ENCODE results near the gene MRPS10.
"Not testable (repeated sequence)": the region's sequence is repeated elsewhere in the genome, so short reads cannot be mapped to it uniquely, and the experiment has no call there.

Gene MRPS10

DNA sequence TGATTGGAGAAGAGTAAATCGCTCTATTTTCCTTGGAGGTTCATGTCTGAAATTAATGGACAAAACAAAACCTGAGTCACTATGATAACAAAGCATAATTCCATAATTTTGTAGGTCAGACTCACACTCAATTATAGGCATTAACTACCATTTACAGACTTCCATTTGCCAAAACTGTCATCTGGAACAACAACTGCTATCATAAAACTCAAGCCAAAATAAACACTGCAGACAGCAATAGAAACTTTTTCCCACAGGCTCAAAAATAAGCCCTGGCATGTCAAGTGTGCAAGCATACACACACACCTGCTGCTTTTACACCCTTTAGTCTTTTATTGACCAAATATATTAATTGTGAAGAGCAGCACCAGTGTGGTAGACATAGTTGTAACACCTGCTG lies 7.1 kb downstream of the MRPS10 start:
- DNase-seq (ENCODE audit: low read depth, low spot score) = no peak

DNA sequence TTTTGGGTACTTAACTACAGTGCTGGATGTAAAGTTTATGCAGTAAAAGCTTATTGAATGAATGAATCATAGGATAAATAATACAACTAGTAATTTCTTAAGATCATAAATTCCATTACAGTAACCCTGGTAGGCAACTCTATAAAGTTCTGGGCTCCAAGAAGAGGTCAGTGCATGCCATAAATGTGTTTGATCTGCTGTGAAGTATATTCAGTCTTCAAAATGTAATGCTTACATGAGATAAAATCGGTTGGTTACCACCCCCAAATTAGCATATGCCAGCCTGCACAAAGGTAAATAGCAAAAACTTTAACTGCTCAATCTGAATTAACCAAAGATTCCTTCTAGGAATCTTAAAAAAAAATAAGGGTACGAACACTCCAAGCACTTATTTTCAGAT lies 10.1 kb downstream of the MRPS10 start:
- not testable (repeated sequence) for DNase-seq (ENCODE audit: low read depth, low spot score)

DNA sequence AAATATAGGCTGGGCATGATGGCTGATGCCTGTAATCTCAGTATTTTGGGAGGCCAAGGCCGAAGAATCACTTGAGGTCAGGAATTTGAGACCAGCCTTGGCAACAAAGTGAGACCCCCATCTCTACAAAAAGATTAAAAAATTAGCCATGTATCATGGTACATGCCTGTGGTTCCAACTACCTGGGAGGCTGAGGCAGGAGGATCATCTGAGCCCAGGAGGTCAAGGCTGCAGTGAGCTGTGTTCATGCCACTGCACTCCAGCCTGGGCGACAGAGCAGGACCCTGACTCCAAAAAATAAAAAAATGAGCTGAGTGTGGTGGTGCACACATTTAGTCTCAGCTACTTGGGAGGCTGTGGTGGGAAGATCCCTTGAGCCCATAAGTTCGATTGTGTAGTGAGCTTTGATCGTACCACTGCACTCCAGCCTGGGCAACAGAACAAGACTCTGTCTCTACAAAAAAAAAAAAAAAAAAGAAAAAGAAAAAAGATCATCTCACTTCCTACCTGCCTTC lies 12.8 kb downstream of the MRPS10 start:
- no peak for DNase-seq (ENCODE audit: low read depth, low spot score)

DNA sequence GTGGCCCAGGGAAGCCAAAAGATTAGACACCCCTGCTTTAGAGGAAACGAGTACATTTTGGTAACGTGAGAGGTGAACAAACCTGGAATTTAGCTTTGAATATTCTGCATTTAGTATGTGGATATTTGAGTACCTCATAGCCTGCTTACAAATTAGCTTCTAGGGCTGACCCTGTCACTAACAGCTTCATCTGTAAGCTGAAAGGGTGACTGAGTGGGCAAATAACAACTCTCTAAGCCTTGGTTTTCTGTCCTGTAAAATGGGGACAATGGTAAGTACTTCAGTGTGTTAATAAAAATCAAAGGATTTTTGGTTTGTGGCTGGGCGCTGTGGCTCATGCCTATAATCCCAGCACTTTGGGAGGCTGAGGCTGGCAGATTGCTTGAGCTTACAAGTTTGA lies 14.5 kb downstream of the MRPS10 start:
- DNase-seq (ENCODE audit: low read depth, low spot score) = no peak

DNA sequence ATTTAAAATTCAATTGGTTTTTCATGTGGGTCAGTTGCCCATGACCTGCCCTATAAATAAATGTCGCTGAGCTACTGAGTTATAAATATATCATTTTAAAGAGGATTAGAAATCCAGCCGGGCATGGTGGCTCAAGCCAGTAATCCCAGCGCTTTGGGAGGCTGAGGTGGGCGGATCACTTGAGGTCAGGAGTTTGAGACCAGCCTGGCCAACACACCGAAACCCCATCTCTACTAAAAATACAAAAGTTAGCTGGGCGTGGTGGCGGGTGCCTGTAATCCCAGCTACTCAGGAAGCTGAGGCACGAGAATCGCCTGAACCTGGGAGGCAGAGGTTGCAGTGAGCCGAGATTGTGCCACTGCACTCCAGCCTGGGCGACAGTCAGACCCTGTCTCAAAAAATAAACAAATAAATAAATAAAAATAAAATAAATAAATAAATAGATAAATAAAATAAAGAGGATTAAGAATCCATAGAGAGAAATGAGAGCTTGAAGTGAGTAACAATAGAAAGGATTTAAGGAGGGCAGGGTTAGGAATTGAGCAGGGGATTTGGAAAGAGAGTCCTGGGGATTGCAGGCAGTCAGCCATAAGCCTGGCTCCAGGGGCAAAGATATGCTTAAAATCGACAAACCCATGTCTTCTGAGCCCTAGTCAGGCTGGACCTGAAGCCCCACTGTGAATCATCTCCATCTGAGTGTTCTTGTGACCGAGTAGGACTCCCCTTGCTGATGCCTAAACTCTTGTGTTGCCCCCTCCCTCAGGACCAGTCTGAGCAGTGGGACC lies 15.3 kb downstream of the MRPS10 start:
- DNase-seq (ENCODE audit: low read depth, low spot score) = not testable (repeated sequence)

DNA sequence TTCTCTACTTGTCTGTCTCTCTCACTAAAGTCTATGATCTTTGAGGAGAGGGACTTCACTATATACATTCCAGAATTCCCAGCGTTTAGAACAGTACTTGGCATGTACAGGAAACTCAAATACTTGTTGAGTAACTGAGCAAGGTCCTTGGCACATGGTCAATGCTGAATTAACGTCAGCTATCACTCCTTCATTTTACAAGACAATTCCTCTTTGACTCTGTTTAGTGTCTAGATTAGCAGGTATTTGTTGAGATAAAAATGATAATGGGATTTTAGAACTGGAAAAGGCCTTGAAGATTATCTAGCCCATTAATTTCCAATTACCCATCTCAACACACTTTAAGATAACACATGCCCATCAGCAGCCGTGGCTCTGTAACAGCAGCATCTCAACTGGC lies 16.3 kb downstream of the MRPS10 start:
- DNase-seq (ENCODE audit: low read depth, low spot score) = no peak

DNA sequence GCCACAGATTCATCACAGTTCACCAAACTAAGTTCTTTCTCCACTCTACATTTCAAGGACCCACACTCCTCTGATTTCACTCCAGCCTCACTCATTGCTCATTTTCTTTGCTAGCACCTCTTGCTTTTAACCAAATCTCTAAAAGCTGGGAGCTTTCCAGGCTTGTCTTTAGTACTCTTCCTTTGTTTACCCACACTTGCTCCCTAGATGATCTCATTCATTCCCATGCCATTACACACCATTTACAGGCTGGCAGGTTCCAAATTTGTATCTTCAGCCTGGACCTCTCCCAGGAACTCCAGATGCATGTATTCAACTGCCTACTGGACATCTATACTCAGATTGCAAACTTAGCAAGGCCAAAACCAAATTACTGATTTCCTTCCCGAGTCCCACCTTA lies 17.6 kb downstream of the MRPS10 start:
- no peak for DNase-seq (ENCODE audit: low read depth, low spot score)

DNA sequence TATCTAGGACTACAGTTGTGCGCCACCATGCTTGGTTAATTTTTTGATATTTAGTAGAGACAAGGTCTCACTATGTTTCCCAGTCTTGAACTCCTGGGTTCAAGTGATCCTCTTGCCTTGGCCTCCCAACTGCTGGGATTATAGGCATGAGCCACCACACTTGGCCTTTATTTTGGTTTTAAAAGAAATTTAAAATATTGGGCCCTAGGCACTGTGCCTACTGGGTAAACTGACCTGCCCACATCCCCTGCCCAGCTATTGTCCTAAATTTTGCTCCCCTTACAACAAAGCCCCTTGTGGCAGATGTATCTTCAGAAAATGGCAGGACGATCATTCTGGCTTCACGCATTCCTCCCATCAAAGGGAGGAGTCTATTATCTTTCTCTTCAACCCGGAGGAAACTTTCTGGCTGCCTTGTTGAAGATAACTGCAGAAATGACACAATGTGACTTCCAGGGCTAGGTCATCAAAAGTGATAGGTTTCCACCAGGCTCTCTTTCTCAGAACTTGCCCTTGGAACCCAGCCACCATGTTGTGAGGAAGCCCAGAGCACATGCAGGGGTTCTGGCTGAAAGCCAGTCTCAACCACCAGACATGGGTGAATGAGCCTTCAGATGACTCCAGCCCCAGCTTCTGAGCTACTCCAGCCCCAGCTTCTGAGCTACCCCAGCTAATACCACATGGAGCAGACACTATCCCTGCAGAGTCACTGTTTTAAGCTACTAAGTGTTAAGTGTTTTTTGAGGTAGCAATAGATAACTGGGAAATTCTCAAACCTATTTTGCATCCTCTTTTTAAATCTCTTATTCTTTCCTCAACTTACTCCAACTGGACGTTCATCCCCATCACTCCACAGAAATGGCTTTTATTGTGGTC lies 18.3 kb downstream of the MRPS10 start:
- no peak for DNase-seq (ENCODE audit: low read depth, low spot score)

DNA sequence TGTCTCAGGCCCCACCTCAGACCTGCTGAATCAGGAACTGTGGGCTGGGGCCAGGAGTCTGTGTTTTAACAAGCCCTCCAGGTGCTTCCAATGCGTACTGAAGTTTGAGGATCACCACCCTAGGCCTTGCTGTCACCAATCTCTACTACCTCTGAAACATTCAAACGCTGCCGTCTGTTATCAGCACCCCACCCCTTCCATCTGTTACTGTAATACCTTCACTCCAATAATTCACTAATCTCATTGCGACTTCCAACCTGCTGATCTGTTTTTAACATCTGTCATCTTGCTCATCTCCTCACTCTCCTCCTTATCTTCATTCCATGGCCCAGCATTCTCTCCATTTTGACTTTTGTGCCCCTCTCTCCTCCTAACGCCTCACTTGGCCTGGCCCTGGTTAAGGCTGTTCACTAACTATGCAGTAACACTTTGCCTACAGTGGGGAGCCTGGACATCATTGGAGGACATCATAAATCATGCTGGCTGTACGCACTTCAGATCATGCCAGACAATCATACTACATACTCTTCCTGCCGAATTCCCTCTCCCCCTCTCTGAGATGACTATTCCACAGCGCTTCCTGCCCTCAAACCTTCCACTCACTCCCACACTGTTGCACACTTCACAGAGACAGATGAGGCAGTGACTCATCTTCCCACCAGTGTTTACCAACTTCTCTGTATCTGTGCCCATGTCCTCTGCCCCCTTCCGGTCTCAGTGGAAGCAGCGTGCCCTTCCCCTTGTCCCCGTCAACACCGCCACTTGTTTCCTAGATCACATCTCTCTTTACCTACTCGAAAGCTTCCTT lies 19.9 kb downstream of the MRPS10 start:
- DNase-seq (ENCODE audit: low read depth, low spot score) = no peak

DNA sequence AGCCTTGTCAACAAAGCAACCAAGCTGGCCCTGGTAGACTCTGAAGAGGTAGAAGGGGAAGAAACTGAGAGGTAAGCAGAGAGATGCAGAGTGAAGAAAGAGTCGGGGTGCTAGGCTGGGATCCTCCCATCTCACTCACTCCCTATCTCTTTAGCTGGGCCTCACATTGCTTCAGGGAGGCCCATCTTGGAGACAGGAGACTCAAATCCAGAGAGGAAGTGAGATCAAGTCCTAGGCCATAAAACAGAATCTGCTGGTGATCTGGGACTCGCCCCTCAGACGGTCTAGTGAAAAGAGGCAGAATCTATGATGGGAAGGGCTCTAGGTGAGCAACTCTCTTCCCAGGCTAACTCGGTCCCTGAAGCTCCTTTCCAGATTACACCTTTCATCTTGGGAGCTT lies 22.2 kb downstream of the MRPS10 start:
- DNase-seq (ENCODE audit: low read depth, low spot score) = no peak

DNA sequence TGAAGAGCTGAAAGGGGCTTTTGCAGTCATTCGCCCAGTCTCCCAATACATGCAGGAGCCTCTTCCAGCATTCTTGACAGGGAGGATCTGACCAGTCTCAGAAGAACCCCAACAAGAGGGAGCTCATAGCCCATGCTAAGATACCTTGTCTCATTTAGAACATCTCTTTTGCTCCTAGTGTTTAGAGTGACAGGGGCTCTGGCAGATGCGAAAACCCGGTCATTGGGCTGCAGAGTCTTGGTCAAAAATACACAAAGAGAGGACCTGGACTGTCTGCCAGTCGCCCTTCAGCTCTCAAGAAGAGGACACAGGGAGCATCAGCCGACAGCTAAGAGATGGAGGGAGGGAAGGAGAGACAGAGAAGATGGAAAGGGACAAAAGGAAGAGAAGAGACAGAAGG lies 23.6 kb downstream of the MRPS10 start:
- DNase-seq (ENCODE audit: low read depth, low spot score) = no peak

DNA sequence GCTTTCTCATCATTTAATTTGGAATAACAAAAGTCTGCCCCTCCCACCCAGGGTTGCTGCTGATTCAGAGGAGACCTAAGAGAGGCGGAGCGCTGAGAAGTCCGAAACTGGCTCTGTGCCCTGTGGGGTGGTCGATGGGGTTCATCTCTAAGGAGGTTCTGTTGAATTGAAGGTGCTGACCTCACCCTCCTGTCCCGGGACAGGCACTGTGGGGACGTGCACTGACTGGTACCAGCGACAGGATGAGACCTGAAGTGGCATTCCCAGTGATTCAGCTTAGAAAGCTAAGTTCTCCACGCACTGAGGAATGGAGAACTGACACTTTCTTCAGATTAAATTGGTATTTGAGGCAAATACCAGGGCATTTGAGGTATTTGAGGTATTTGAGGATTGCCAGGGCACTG lies 24.2 kb downstream of the MRPS10 start:
- peak; percentile 45 for DNase-seq (ENCODE audit: low read depth, low spot score)

DNA sequence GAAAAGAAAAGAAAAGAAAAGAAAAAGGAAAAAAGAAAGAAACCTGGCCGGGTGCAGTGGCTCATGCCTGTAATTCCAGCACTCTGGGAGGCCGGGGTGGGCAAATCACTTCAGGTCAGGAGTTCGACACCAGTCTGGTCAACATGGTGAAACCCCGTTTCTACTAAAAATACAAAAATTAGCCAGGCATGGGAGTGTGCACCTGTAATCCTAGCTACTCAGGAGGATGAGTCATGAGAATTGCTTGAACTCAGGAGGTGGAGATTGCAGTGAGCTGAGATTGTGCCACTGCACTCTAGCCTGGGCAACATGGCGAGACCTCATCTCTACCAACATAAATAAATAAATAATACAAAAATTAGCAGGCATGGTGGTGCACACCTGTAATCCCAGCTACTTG lies 25.3 kb downstream of the MRPS10 start:
- DNase-seq (ENCODE audit: low read depth, low spot score) = not testable (repeated sequence)

DNA sequence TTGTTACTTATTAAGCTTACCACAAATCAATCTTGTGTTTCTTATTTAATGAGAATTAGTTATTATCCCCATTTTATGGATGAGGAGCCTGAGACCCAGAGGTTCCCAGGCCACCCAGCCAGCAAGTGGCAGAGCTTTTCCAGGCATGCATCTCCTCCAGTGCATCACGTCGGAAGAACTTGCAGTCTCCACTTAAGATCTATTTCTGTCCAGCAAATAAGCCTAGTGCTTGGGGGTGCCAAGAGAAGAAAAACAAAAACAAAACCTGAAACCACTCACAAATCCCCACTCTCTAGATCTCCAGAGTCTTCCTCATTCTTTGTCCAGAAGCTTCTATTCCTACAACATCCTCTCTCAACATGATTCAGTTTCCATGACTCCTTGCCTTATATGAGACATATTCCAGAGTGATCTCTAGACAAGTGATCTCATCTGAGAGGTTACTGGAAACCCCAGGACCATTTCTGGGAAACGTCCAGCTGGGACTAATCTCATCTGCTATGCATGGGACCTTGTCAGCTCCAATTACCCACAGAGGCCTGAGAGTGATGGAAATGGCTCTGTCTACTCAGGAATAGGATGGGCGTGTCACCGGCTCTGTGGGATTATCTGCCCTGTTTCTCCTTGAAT lies 27.0 kb downstream of the MRPS10 start:
- DNase-seq (ENCODE audit: low read depth, low spot score) = no peak

DNA sequence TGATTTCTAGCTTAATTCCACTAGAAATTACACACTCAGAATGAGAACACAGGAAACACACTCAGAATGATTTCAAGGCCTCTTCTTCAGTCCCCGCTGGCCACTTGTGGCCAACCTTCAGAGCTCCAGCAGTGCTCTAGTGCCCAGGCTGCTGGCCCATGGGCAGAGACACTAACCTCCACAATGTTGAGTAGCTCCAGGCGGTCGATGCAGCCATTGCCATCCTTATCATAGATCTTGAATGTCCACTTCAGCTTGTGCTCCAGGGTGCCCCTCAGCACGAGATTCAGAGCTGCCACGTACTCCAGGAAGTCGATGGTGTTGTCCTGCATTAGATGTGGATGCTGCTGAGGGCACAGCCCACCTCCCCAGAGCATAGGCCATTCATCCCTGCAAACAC lies 29.3 kb downstream of the MRPS10 start:
- DNase-seq (ENCODE audit: low read depth, low spot score) = no peak

DNA sequence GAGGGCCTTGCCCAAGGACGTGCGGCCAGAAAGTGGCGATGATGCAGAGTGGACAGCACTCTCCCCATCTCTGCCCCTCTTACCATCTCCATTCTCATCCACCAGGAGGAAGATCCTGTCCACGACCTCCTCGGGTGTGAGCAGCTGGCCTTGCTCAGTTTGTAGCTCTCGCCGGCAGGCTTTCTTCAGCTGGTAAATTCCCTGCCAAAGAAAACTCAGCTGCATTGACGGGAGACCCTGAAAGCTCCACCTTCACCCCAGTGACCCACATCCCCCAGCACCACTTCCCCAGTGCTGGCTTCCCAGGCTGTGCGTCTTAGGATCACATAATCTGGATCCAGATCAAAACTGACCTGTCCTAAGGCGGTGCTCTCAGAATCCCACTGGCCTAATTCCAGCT lies 32.1 kb downstream of the MRPS10 start:
- no peak for DNase-seq (ENCODE audit: low read depth, low spot score)

DNA sequence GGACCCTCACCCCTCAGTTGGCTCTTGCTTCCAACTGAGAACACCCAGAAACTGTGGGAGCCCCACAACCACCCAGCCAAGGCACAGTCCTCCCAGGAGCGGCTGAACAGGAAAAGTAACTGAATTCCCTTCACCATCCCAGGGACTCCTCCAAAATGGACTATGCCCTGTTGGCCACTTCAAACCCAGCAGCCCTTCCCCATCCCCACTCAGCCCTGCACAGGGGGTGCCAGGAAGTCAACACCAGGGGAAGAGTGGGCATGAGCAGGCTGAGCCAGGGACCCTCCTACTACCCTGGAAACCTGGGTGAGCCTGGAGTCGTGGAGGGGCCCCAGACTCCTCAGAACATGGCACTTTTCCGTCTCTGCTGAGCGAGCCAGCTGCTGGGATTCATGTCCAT lies 33.2 kb downstream of the MRPS10 start:
- DNase-seq (ENCODE audit: low read depth, low spot score) = no peak

DNA sequence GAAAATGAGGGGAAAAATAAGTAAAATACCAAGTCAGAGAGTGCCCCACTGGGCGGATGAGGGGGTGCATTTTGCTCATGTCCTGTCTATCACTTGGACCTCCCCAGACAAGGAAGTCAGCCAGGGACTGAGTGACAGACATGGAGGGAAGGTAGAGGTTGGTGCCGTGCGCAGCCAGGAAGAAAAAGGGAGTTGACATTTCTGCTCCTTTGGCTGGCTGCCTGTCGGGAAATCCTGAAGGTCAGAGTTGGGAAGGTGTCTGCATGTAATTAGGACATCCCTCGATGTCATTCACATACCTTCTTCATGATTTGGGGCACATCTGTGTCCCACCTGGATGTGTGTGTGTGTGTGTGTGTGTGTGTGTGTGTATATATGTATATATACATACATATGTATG lies 35.6 kb downstream of the MRPS10 start:
- no peak for DNase-seq (ENCODE audit: low read depth, low spot score)

DNA sequence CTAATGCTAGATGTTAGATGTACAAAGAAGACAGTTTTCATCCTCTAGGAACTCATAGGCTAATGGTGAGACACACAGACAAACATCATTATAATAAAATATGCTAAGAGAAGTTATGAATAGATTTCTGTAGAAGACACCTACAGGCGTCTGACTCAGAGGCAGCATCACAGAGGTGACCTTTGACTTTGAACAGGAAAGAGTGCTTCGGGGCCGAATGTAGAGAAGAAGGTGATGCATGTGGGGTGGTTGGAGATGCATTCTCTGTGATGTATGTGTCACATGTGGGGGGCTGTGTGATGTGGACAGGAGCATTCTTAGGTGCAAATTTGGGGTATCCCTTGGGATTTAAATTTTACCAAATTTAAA lies 37.7 kb downstream of the MRPS10 start:
- DNase-seq (ENCODE audit: low read depth, low spot score) = no peak

DNA sequence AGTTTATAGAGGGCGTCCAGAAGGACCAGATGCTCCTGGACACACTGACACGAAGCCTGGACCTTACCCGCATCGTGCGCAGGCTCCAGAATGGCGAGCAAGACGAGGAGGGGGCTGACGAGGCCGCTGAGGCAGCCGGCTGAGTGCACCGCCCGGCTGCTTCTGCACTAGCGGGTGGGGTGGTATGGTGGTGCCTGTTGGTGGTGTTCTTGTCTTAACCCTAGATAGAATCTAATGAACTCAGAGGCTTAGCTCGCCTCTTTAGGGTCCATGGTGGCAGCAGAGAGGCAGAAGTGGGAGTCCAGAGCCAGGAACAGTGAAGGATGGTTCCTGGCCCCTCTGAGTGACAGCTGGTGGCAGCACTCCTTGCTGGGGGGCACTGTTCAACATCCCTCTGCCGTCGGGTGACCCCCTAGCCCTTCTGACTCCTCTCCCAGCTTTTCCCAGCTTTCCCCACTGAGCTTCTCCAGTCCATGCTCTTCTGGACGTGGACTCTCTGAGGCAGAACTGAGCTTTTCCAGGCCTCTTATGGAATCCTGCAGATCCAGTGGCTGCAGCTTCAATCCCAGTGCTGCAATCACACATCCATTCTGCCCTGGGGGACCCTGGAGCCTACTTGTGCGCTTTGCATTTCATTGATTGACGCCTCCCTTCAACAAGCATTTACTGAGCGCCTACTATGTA lies 38.3 kb downstream of the MRPS10 start:
- DNase-seq (ENCODE audit: low read depth, low spot score) = peak; percentile 64
